CD14-positive monocyte (primary cell): ENCODE results near the gene GAPVD1. TPM values are rescaled to one million over a fixed set of nuclear protein-coding genes. Genes with fewer than 3 reads are reported as not detected.

ENCODE experiments used
- DNase-seq, 3 donors: peaks; one replicate each; pipeline ENCODE4 v3.0.0-alpha.2; 2011 to 2022
- H2AFZ ChIP-seq: 2 replicates; pipeline ENCODE4 v1.6.0; 2012; ENCODE audit warnings: mild to moderate bottlenecking, low read depth, low read length, inconsistent platforms; ENCODE audit not compliant: insufficient read depth, poor library complexity, severe bottlenecking
- H3K27ac ChIP-seq, 2 donors: 1 replicate in 1 of 2; 2 replicates in 1 of 2; pipeline ENCODE4 v1.5.1; 2012 to 2013; ENCODE audit warnings: low read length in 2 of 2, control low read depth in 1 of 2, inconsistent platforms in 1 of 2, low read depth in 1 of 2, mild to moderate bottlenecking in 1 of 2
- H3K27me3 ChIP-seq, 2 donors: one replicate each; pipeline versions ENCODE4 v1.6.0 to v1.6.1; 2011 to 2013; ENCODE audit warnings: low read length in 2 of 2; ENCODE audit not compliant: control insufficient read depth in 2 of 2, insufficient read depth in 2 of 2
- H3K36me3 ChIP-seq, 2 donors: replicated peaks in 1 of 2; 1 replicate in 1 of 2; 2 replicates in 1 of 2; pipeline versions ENCODE4 v1.5.1 to v1.6.1; 2012 to 2013; ENCODE audit warnings: low read length in 2 of 2, control low read depth in 1 of 2, inconsistent platforms in 1 of 2, mild to moderate bottlenecking in 1 of 2; ENCODE audit not compliant: insufficient read depth in 2 of 2, control insufficient read depth in 1 of 2
- H3K4me1 ChIP-seq, 2 donors: 1 replicate in 1 of 2; 2 replicates in 1 of 2; pipeline versions ENCODE4 v1.5.1 to v1.6.1; 2012 to 2013; ENCODE audit warnings: low read length in 2 of 2, control low read depth in 1 of 2, inconsistent platforms in 1 of 2, mild to moderate bottlenecking in 1 of 2, moderate library complexity in 1 of 2; ENCODE audit not compliant: insufficient read depth in 2 of 2, control insufficient read depth in 1 of 2
- H3K4me2 ChIP-seq: replicated peaks from 2 replicates; pipeline ENCODE3; 2012; ENCODE audit warnings: low read length, moderate library complexity, mild to moderate bottlenecking; ENCODE audit not compliant: poor library complexity, severe bottlenecking; ENCODE audit errors: extremely low read depth
- H3K4me3 ChIP-seq, 3 experiments: fragments of 200-600 bp in 1 of 3; sonication (generic) in 1 of 3; replicated peaks in 1 of 3; 1 replicate in 2 of 3; 2 replicates in 1 of 3; pipeline ENCODE4 v1.5.1; 2011 to 2013; ENCODE audit warnings: low read length in 3 of 3, mild to moderate bottlenecking in 3 of 3, control low read depth in 2 of 3, low read depth in 2 of 3, inconsistent platforms in 1 of 3, moderate library complexity in 1 of 3
- H3K79me2 ChIP-seq: 2 replicates; pipeline ENCODE4 v1.6.0; 2012; ENCODE audit warnings: mild to moderate bottlenecking, control low read depth, inconsistent platforms, low read length, moderate library complexity; ENCODE audit not compliant: insufficient read depth
- H3K9ac ChIP-seq: 2 replicates; pipeline ENCODE4 v1.6.0; 2017; ENCODE audit warnings: low read length, mild to moderate bottlenecking; ENCODE audit not compliant: insufficient read depth, poor library complexity, severe bottlenecking
- H3K9me3 ChIP-seq, 2 donors: replicated peaks in 1 of 2; 1 replicate in 1 of 2; 2 replicates in 1 of 2; pipeline versions ENCODE4 v1.5.1 to v1.6.1; 2012 to 2013; ENCODE audit warnings: low read length in 2 of 2, control low read depth in 1 of 2; ENCODE audit not compliant: control insufficient read depth in 1 of 2, insufficient read depth in 1 of 2
- H4K20me1 ChIP-seq: 2 replicates; pipeline ENCODE4 v1.6.0; 2012; ENCODE audit warnings: mild to moderate bottlenecking, low read length, control low read depth, moderate library complexity; ENCODE audit not compliant: insufficient read depth
- H3K27ac Mint-ChIP-seq, 7 donors: one replicate each; pipeline ENCODE4 v1.8.0; 2020; ENCODE audit warnings: mild to moderate bottlenecking in 7 of 7, mixed read lengths in 7 of 7, moderate library complexity in 6 of 7, inconsistent platforms in 2 of 7
- H3K27me3 Mint-ChIP-seq, 3 donors: one replicate each; pipeline ENCODE4 v1.8.0; 2021 to 2022; ENCODE audit warnings: low read depth in 3 of 3, mild to moderate bottlenecking in 3 of 3, mixed read lengths in 3 of 3, moderate library complexity in 3 of 3, inconsistent platforms in 1 of 3
- H3K36me3 Mint-ChIP-seq, 2 donors: one replicate each; pipeline ENCODE4 v1.8.0; 2020; ENCODE audit warnings: mixed read lengths in 2 of 2, inconsistent platforms in 1 of 2, mild to moderate bottlenecking in 1 of 2
- H3K4me1 Mint-ChIP-seq: one replicate; pipeline ENCODE4 v1.8.0; 2020; ENCODE audit warnings: mild to moderate bottlenecking, mixed read lengths
- H3K4me3 Mint-ChIP-seq, 2 donors: one replicate each; pipeline ENCODE4 v1.8.0; 2020; ENCODE audit warnings: mild to moderate bottlenecking in 2 of 2, mixed read lengths in 2 of 2, moderate library complexity in 1 of 2
- H3K9me3 Mint-ChIP-seq, 7 donors: one replicate each; pipeline ENCODE4 v1.8.0; 2020 to 2022; ENCODE audit warnings: mixed read lengths in 7 of 7, mild to moderate bottlenecking in 6 of 7, moderate library complexity in 6 of 7, inconsistent platforms in 2 of 7
- WGBS: methylation state at CpG from one replicate; pipeline ENCODE4 v1.1.5; 2013; ENCODE audit warnings: missing lambda C conversion rate; ENCODE audit not compliant: insufficient coverage; 5-methylcytosine and 5-hydroxymethylcytosine counted together
- intact Hi-C, 2 donors: fragments of 100-400 bp; cut with micrococcal nuclease; formaldehyde crosslinking; loops; one replicate each; pipeline versions ENCODE4 v1.15.0 to v1.15.1; 2023
- polyA plus RNA-seq, 3 donors: library from polyadenylated mRNA; depleted of rRNA in 1 of 3; unstranded in 2 of 3; stranded (reverse) in 1 of 3; fragments of 300-500 nt in 2 of 3; fragments of >200 nt in 1 of 3; fragmentation: Illumina TruSeq in 2 of 3; gene quantifications; 1 replicate in 2 of 3; 2 replicates in 1 of 3; pipeline ENCODE4 v1.2.3, GENCODE V29; 2012 to 2021
- small RNA-seq: library from RNA; depleted of rRNA; stranded (forward); fragments of <200 nt; gene quantifications from one replicate; pipeline ENCODE3, GENCODE V24; 2012; ENCODE audit warnings: low read depth; ENCODE audit not compliant: insufficient read length
- TF ChIP-seq, protein P1 (sequence below): fragments of 200-600 bp; IDR thresholded peaks from one replicate; pipeline ENCODE4 v1.8.0; 2022; ENCODE audit warnings: antibody characterized with exemption, mild to moderate bottlenecking

GAPVD1 gene
- polyA plus RNA-seq, 3 donors = 18.7 to 49.2 (median 30.5) TPM

DNA sequence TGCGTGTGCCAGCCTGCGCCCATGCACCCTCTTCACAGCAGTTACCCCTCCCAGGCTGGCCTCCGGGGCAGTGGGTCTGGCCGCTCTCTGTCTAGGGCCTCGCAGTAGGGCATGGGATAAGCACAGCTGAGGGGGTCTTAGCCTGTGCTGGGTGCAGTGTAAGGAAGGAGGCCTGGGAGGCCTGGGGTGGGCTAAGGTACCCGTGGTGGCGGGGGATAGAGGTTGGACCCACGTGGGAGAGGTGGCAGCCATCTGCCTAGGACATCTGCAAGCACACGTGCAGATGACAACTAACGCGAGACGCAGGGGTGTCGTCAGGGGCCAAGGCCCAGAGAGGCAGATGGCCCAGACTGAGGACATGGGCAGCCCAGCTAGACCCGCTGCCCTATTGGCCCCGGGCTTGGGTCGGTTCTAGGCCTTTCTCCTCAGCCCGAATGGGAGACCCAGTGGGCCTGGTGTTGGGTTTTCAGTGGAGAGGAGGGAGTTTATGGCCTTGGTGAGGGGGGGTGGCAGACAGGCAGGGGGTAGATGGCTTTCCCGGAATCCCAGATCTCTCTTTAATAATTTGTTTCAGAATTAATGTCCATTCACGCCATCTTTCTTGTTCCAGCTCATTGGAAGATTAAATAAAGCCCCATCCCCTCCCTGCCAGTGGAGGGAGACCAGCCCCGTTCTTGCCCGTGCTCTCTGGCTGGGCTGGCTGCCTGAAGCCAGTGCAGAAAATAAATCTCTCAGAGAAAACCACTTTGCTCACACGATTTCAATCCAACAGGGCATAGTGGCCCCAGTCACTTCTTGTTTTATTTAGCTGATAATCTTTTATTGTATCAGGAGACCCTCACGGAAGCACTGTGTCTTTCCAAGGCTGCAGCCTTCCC is 154.2 kb downstream of the GAPVD1 start:
- H3K9me3 Mint-ChIP-seq = peaks cover 0 to 2% (median 0%) of the 10 kb centered on the region in 7 donors
- H3K27me3 Mint-ChIP-seq = peaks cover 0 to 7% (median 2%) of the 10 kb centered on the region in 3 donors
- Histone ChIP-seq H3K9ac (no peak overlapping the region), H3K4me3 (no peak overlapping the region), H4K20me1 (no peaks in the 10 kb centered on the region), H3K36me3 (no peaks in the 10 kb centered on the region), H2AFZ (no peak overlapping the region), H3K27ac (no peak overlapping the region), H3K79me2 (no peaks in the 10 kb centered on the region), H3K4me1 (no peaks in the 10 kb centered on the region), H3K9me3 (no peaks in the 10 kb centered on the region), H3K27me3 (no peaks in the 10 kb centered on the region), H3K4me2 (no peak overlapping the region)
- peaks cover 2% of the 10 kb centered on the region for H3K4me1 Mint-ChIP-seq
- 92% methylated on average over 17 of the region's 23 CpGs for WGBS
- H3K4me3 Mint-ChIP-seq = no peak overlapping the region
- DNase-seq = no peak
- H3K36me3 Mint-ChIP-seq = no peaks in the 10 kb centered on the region
- TF ChIP-seq, protein P1, sequence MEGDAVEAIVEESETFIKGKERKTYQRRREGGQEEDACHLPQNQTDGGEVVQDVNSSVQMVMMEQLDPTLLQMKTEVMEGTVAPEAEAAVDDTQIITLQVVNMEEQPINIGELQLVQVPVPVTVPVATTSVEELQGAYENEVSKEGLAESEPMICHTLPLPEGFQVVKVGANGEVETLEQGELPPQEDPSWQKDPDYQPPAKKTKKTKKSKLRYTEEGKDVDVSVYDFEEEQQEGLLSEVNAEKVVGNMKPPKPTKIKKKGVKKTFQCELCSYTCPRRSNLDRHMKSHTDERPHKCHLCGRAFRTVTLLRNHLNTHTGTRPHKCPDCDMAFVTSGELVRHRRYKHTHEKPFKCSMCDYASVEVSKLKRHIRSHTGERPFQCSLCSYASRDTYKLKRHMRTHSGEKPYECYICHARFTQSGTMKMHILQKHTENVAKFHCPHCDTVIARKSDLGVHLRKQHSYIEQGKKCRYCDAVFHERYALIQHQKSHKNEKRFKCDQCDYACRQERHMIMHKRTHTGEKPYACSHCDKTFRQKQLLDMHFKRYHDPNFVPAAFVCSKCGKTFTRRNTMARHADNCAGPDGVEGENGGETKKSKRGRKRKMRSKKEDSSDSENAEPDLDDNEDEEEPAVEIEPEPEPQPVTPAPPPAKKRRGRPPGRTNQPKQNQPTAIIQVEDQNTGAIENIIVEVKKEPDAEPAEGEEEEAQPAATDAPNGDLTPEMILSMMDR = no peak
- H3K27ac Mint-ChIP-seq = no peak overlapping the region
- intact Hi-C loops = no loop called here

DNA sequence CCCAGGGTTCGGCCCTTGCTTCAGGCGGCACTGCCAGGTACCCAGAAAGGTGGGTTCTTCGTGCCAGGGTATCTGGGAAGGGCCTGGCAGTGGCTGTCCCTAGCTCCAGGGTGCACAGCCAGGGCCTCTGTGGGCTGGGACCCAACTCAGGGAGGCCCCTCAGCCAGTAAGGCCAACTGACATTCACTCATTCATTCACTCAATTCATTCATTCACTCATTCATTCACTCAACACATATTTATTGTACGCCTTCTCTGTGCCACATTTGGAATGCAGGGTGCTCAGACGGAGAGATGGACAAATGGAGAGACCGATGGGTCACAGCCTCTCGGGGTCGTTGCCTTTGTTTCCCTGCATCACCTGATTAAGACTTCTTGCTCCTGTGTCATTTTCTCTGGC is 154.9 kb downstream of the GAPVD1 start:
- intact Hi-C loops = no loop called here
- Mint-ChIP-seq H3K27ac (peak overlapping the region in 1 of 7 donors; percentile 26), H3K27me3 (peaks cover 0 to 7% (median 2%) of the 10 kb centered on the region in 3 donors), H3K36me3 (no peaks in the 10 kb centered on the region), H3K4me1 (peaks cover 2% of the 10 kb centered on the region), H3K9me3 (peaks cover 0 to 2% (median 0%) of the 10 kb centered on the region in 7 donors), H3K4me3 (no peak overlapping the region)
- no peak for DNase-seq
- Histone ChIP-seq H3K4me1 (no peaks in the 10 kb centered on the region), H3K9me3 (no peaks in the 10 kb centered on the region), H3K4me2 (no peak overlapping the region), H3K27ac (no peak overlapping the region), H4K20me1 (no peaks in the 10 kb centered on the region), H3K79me2 (no peaks in the 10 kb centered on the region), H3K9ac (no peak overlapping the region), H3K4me3 (no peak overlapping the region), H3K27me3 (no peaks in the 10 kb centered on the region), H2AFZ (no peak overlapping the region), H3K36me3 (no peaks in the 10 kb centered on the region)
- TF ChIP-seq, protein P1 = no peak
- WGBS = 96% methylated on average over 6 of the region's 8 CpGs

Small RNAs within 50 kb of the gene (small RNA-seq; reads per million reads assigned to genes)
- gene AL354710.1 = not detected
- not detected for gene RNU6-1020P

Other genes starting within 250 kb of the GAPVD1 start
- 1 to 10 TPM in 1 of 3 donors, under 1 TPM in 2; 0.76 to 1.4 (median 0.84) TPM for gene SCAI, start 118.3 kb upstream of the GAPVD1 start, polyA plus RNA-seq
- 10 to 100 TPM; 20.0 to 48.1 (median 36.9) TPM for gene PPP6C, start 72.0 kb upstream of the GAPVD1 start, polyA plus RNA-seq
- gene RABEPK, start 61.3 kb upstream of the GAPVD1 start, polyA plus RNA-seq = 10 to 100 TPM in 2 of 3 donors, 1 to 10 TPM in 1; 9.5 to 18.5 (median 17.5) TPM
- 100 to 1,000 TPM; 105 to 238 (median 156) TPM for gene HSPA5, start 20.5 kb upstream of the GAPVD1 start, polyA plus RNA-seq